ENCODE results near the gene TEAD4.

TEAD4 gene

DNA sequence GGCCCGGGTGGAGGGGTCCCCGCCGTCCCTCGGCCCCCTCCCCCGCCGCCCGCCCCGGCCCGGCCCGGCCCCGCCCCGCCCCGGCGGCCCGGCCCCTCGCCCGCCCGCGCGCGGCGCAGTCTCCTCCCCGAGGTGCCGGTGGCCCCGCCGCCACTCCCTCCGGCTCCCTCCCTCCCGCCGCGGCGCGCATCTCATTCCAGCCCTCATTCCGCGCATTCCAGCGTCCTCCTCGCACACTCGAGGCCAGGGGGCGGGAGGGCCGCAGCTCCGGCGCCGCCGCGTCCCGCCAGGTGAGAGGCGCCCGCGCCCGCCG is at the start of gene TEAD4:
TSS of gene TEAD4 (plus strand) at position 206 of the 313 bp plus-strand sequence.
- DNase-seq (ENCODE audit: low spot score), result peak; percentile 71

DNA sequence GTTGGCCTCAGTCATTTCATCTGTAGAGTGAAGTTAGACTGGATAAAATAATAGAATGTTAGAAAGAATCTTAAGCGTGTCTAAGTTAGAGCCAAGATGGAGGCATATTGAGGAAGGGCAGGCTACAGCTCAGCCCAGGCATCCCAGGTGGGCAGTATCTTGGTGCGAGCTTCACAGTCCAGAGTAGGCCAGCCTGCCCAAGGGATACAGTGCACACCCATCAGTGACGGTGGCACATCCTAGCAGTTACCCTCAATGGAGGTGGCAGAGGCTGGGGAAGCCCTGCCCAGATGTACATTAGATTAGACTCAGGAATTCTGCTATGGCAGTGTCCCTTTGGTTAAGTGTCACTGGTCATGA is 47.0 kb upstream of the TEAD4 start:
- no peak for DNase-seq (ENCODE audit: low spot score)

DNA sequence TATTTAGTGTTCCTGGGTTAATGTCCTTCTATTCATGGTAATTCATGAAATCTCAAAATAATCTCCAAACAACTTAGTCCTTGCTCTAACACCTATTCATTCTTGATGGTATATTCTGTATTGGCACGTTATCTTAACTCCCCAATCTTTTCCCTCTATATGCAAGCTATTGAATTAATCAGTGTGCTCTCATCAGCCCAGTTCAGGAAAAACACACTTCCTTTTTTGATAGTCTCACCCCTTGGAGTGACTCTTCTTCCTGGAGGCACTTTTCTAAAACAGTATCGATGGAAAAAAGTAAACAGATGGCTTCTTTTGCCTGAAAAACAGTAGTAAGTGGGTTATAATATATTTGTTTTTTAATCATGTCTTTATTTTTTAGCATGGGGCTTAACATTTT is 39.9 kb upstream of the TEAD4 start:
- no peak for DNase-seq (ENCODE audit: low spot score)

DNA sequence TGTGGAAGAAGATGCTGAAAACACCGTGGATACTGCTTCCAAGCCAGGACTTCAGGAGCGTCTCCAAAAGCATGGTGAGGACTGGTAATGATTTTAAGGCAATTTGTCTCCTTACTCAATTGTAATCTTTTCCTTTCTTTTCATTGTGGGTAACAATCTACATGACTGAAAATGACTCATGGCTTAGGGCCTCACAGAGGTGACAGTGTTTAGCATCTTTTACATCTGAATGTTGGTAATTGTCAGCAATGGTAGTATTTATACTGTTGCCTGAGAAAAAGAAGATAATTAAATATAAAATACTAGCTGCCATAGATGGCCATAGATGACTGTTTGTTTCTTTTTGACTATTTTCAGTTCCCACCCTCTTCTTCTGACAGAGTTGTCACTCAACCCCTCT is 36.9 kb upstream of the TEAD4 start:
- DNase-seq (ENCODE audit: low spot score), result no peak

DNA sequence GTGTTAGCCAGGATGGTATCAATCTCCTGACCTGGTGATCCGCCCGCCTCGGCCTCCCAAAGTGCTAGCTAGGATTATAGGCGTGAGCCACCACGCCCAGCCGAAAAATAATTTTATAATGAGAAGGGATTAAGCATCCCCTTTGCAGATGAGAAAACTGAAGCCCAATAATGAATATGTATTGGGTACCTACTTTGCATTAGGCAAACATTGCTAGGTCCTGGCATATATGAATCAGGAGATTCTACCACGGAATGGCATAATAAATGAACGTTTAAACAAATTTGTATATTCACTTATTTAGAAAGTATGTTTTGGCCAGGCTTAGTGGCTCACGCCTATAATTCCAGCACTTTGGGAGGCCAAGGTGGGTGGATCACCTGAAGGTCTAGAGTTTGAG is 36.1 kb upstream of the TEAD4 start:
- DNase-seq (ENCODE audit: low spot score), result no peak

DNA sequence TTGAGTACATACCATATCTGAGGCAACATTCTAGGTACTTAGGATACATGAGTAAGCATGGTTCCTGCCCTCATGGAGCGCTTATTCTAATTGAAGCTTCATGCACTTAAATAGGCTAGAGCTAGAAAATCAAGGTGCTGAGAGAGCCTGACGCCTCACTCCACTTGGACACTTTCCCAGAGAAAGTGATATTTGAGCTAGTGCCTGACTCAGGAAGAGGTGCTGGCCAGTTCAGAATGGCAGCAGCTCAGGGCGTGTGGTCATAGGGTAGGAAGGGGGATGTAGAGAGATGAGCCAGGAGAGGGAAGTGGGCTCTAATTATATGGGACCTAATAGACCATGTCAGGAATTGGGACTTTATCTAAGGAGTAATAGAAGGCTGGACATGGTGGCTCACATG is 35.2 kb upstream of the TEAD4 start:
- DNase-seq (ENCODE audit: low spot score), result no peak

DNA sequence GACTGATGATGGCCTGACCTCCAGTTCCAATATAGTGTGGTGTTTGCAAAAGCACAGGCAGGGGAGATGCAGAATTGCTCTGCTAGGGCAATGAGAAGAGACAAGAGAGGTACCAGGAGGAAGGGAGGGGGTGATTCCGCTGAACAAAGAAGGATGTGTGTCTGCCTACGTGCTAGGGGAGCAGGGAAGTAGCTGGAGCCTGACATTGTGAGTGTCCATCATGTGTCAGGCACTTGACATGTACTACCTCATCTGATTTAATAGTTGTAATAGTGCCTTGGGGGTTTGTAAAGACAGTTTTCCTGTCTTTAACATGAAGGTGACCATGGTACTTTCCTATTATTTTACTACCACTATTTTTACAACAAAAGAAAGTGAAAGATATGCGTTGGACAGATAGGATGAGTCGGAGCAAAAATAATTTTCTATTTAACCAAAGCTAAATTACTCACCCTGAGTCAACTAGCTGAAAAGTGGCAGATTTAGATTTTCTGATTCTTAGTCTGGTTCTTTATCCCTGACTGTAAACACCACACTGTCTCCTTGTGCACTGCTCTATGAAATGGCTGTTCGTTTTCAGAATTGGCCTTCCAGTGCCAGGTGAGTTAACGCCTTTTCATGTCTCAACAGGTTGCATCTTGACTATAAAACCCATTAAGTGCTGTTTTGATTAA is 33.7 kb upstream of the TEAD4 start:
- DNase-seq (ENCODE audit: low spot score), result peak; percentile 51

DNA sequence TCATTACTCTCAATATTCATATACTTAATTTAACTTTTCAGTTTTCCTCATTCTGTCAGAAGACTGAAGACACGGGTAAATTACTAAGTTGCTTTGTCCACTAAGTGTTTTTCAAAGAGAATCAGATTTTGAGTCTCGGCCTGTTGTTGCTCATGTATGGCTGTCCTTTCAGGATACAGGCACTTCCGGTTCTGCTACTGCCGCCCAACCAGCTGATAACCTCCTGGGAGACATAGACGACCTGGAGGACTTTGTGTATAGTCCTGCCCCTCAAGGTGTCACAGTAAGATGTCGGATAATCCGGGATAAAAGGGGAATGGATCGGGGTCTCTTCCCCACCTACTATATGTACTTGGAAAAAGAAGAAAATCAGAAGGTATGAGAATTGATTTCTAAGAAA is 28.3 kb upstream of the TEAD4 start:
- no peak for DNase-seq (ENCODE audit: low spot score)

DNA sequence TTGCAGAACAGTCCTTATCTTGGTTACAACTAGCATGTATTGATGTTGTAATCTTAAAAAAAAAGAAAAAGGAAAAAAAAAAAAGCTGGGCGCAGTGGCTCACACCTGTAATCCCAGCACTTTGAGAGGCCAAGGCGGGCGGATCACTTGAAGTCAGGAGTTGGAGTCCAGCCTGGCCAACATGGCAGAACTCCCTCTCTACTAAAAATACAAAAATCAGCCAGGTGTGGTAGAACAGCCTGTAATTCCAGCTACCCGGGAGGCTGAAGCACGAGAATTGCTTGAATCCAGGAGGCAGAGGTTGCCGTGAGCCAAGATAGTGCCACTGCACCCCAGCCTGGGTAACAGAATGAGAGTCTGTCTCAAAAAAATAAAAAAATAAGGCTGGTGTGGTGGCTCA is 25.6 kb upstream of the TEAD4 start:
- DNase-seq (ENCODE audit: low spot score), result no peak

DNA sequence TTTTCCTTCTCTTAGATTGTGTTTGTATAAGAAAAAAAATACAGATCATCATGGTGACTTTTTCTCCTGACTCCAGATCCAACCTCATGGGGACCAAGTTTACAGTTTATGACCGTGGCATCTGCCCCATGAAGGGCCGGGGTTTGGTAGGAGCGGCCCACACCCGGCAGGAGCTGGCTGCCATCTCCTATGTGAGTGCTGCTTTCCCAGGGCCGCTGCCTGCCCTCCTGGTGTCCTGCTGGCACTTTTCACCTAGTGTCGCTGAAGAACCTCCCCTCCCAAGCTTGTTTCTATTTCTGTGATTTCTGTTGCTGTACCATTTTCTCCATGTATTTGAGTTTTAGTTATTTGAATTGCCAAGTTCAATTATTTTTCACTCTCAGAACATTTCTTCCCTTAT is 24.8 kb upstream of the TEAD4 start:
- DNase-seq (ENCODE audit: low spot score), result no peak

DNA sequence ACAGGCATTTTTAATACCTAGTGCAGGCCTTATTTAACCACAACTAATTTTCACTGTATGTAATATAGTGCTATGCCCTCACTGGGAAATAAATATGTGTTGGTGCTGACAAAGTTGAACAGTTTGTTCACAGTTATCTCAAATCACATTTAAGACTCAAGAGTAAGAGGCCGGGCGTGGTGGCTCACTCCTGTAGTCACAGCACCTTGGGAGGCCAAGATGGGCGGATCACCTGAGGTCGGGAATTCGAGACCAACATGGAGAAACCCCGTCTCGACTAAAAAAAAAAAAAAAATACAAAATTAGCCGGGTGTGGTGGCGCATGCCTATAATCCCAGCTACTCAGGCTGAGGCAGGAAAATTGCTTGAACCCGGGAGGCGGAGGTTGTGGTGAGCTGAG is 22.9 kb upstream of the TEAD4 start:
- no peak for DNase-seq (ENCODE audit: low spot score)

DNA sequence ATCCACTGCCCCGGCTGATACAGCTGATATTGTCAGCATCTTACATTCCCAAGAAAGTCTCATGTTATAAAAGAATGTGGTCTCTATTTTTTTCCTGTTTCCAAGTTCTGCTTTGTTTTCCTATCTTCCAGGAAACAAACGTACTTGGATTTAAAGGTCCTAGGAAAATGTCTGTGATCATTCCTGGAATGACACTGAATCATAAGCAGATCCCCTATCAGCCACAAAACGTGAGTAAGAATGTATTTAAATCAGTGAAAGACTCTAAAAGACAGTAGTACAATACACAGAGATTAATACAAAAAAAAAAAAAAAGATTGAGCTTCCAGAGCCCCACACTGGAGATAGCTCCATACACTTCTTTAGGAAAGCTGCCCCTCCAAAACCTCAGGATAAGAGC is 21.7 kb upstream of the TEAD4 start:
- DNase-seq (ENCODE audit: low spot score), result no peak

DNA sequence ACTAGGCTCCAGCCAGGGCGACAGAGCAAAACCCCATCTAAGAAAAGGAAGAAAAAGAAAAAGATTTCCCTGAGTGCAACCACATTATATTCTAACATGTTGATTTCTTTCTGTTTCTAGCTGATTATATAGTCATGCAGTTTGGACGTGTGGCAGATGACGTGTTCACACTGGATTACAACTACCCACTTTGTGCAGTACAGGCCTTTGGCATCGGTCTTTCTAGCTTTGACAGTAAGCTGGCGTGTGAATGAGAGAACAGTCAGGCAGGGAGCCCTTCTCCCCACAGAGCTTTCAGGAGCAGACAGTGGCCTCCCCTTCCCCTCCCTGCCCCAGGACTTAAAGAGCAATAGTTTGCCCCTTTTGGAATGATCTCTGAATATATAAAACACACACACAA is 20.0 kb upstream of the TEAD4 start:
- DNase-seq (ENCODE audit: low spot score), result no peak

DNA sequence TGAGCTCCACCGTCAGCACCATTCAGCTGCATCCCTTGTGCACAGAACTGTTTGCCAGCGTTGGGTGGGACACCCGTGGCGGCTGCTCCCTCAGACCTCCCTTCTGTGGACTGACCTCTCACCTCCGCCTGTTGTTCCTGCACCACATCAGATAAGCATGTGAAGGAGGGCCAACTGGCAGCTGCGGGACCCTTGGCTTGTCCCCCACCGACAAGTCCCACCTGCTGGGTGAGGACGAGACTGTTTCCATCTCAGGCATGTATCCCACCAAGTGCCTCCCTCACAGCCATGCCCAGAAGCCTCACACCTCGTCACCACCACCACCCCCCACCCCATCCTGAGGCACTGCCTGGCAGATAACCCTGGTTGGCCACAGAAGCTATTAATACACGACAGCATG is 18.6 kb upstream of the TEAD4 start:
- no peak for DNase-seq (ENCODE audit: low spot score)

DNA sequence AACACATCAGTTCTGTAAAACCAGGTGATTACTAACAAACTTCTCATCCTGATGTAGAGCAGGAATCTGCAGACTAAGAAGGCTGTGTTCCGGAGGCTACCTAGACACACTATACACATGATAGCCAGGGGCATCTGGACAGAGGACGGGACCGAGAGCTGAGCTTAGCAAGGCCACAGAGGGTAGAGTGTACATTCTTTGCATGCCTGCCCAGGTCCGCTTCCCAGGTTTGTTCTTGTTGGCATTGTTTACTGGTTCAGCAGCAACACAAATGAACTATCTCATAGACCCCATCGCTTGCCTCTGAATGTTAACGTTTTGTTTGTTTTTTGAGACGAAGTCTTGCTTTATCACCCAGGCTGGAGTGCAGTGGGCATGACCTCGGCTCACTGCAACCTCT is 17.7 kb upstream of the TEAD4 start:
- DNase-seq (ENCODE audit: low spot score), result no peak

DNA sequence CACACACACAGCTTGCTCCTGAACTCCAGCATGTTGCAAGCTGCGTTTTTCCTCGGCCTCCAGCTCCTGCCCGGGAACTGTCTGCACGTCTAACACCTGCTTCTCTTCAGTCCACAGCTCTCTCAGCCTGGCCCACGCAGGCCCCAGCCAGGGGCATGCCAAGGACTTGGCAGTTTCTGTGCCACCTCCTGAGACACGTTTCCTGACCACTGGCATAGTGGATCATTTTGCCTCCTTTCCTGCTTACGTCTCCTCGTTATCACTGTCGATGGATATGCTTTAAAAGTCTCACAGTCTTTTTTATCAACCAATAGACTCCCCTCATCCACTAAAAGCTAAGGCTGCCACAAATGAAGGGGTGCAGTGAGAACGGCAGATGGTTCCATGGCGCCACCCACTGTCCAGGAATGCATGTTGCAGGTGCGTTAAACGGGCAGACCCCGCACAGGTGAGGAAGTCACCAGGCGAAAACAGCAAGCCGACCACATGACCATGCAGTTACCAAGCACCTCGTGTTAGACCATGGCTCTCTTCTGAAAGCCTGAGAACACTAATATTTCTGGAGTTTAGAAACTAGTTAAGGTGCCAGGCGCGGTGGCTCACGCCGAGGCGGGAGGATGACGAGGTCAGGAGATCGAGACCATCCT is 14.7 kb upstream of the TEAD4 start:
- no peak for DNase-seq (ENCODE audit: low spot score)

DNA sequence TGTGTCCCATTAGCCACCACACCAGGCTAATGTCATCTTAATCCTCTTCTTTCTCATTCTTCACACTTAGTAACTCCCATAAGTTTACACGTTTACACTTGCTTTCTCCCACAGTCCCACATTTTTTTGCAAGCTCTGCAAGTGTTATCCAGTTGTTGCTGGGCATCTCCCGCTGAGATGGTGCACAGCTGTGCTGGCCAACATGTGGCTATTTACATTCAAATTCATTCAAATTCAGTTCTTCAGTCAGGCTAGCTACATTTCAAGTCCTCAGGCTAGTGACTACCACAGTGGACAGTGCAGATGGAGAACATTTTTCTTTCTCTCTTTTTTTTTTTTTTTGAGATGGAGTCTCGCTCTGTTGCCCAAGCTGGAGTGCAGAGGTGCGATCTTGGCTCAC is 9.8 kb upstream of the TEAD4 start:
- DNase-seq (ENCODE audit: low spot score), result no peak

DNA sequence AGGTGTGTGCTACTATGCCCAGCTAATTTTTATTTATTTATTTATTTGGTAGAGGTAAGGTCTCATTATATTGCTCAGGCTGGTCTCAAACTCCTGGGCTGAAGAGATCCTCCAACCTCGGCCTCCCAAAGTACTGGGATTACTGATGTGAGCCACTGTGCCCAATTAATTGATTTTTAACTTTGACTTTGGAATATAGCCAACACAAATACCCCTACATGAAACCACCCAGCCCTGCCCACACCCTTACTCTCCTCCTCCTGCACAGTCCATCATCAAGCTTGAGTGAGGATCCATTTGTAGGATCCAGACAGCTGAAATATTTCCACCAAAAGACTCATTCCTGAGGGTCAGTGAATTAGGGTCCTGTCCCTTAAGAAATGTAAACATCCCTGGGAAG is 3.3 kb upstream of the TEAD4 start:
- no peak for DNase-seq (ENCODE audit: low spot score)

DNA sequence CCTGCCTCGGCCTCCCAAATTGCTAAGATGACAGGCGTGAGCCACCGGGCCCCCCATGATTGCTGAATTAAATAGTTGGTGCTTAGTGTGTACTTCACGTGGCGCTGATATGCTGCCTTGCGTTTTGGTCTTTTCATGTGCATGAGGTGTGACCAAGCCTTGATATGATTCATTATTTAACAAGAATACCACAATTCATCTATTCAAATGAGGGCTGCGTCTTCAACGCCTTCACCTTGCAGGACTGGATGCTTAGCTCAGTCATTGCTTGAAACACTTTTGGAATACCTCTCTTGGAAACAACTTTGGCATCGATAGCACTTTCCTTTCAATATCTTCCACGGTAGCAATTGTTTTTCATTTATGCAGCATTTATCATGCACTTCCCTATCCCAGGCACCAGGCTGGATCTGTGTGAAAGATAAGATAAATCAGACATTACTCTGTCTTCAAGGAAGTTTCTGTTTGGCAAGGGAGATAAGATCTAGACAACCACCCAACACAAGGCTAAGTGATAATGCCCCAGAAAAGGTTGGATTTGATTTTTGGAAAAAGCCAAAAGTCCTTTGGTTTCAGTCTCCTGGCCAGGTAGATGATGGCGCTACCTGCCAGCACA is 1.3 kb upstream of the TEAD4 start:
- no peak for DNase-seq (ENCODE audit: low spot score)

DNA sequence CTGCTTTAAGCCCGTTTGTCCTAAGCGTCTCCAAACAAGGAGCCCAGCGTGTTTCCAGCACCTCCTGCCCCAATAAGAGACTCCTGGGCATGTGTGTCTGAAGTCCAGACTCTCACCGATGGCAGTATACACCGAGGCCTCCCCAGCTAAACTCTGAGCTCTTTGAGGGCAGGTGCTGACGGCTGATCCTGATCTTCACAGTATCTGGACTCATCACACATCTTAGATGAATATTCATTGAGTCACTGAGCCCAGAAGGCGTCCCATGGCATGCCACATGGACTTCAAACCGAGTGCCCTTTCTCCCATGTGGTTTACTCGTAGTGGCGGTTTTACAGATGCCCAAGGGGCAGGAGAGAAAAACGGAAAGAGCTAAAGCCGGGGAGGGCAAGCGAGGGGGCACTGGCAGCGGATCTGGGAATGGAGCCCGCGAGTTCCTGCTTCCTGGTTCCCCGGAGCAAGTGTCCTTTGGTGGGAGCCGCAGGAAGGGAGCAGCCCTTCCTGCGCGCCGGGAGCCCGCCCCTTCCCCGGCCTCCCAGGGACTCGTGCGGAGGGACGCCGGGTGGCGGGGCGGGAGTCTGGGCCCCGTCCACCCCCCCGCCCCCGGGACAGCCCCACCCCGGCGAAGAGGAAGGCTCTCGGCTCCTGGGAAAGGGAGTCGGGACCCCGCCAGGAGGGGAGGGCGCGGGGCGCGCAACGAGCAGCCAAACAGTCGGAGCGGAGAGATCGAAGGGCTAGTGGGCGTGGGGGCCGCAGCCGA is 585 bp upstream of the TEAD4 start:
- DNase-seq (ENCODE audit: low spot score), result peak; percentile 75

DNA sequence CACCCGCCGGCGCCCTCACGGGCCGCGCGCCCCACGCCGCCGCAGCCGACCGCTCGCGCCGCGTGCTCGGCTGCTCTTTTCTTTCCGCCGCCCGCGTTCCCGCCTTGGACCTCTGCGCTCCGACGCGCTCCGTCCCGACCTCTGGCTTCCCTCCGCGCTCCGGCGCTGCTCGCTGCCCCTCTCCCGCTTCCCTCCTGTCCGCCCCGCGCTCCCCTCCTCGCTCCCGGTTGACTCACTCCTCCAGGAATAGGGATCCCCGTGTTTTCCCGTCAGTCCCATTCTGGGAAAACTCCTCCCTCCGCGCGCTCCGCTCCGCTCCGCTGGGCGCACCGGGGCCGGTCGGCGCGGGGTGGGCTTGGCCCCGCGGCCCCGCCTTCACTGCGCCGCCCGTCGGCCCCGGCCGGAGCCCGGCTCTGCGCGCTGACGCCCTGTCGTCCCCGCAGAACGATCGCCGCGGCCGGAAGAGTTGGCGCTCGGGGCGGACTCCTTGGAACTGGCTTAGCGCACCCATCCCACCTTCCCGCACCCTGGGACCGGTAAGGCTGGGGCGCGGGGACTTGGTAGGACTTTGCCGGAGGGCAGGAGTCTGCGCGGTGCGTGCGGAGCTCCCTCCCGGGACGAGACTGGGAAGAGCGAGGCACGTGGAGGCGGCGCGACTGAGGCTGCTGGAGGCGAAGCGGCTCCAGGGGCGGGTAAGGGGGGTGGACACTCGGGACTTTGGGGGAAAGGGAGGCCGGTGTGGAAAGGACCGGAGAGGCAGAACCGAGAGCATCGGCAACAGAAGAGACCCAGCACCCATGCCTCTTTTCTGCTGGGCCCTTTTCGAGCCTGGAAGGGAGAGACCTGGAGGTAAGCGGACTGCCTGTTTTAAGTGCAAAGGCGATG is 550 bp downstream of the TEAD4 start:
- peak; percentile 46 for DNase-seq (ENCODE audit: low spot score)

DNA sequence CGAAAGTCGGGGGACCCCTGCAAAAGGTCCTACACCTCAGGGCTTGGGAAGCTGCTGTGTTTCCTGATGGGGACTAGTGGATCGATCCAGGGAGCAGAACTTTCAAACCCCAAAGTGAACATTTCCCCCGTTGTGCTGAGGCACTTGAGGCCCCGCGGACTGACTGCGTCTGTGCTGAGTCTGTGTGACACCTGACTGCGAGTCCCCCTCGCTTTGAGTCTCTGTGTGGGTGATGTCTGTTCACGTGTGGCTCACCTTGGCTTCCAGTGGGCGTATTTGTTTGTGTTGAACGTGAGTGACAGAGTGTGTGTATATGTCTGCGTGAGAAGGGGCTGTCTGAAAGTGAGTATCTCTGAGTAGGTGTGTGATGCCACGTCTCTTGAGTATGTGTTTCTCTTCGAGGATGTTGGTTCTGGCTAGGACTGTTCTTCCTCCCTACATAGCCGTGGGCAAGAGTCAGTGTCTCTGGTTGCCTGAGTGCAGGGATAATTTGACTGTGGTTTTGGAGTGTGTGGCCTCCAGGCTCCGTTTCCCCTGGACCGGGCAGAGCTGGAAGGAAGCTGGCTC is 1.3 kb downstream of the TEAD4 start:
- no peak for DNase-seq (ENCODE audit: low spot score)
